H9 (cell line): ENCODE measurements around the gene ZFP42. TPM values are rescaled to one million over a fixed set of nuclear protein-coding genes. Genes with fewer than 3 reads are reported as not detected.
A peak's percentile ranks its signal among the peaks of the same experiment; 100 is the strongest.

ENCODE experiments used
- DNase-seq: peaks from one replicate; pipeline ENCODE4 v3.0.0-alpha.2; 2017
- H2AFZ ChIP-seq: one replicate; pipeline ENCODE4 v1.6.1; 2013; ENCODE audit warnings: mild to moderate bottlenecking, low read length, control low read depth, moderate library complexity
- H2AK5ac ChIP-seq: 2 replicates; pipeline ENCODE4 v1.6.1; 2013; ENCODE audit warnings: low read length, control low read depth, mixed read lengths; ENCODE audit not compliant: insufficient read length
- H2BK120ac ChIP-seq: one replicate; pipeline ENCODE4 v1.6.1; 2013; ENCODE audit warnings: low read depth, mild to moderate bottlenecking, low read length, control low read depth, inconsistent platforms; ENCODE audit not compliant: poor library complexity, severe bottlenecking
- H2BK12ac ChIP-seq: 2 replicates; pipeline ENCODE4 v1.6.1; 2013; ENCODE audit warnings: low read length, control low read depth, mixed read lengths, low read depth; ENCODE audit not compliant: insufficient read length
- H2BK15ac ChIP-seq: 2 replicates; pipeline ENCODE4 v1.6.1; 2013; ENCODE audit warnings: low read depth, low read length, control low read depth
- H2BK20ac ChIP-seq: one replicate; pipeline ENCODE4 v1.6.1; 2013; ENCODE audit warnings: low read depth, mild to moderate bottlenecking, low read length, control low read depth, inconsistent platforms; ENCODE audit not compliant: poor library complexity, severe bottlenecking
- H2BK5ac ChIP-seq: 2 replicates; pipeline ENCODE4 v1.6.1; 2013; ENCODE audit warnings: low read length, control low read depth, mixed read lengths; ENCODE audit not compliant: insufficient read length
- H3K14ac ChIP-seq: 2 replicates; pipeline ENCODE4 v1.6.1; 2013; ENCODE audit warnings: low read length, control low read depth; ENCODE audit not compliant: insufficient read depth
- H3K18ac ChIP-seq: 2 replicates; pipeline ENCODE4 v1.6.1; 2013; ENCODE audit warnings: low read depth, mild to moderate bottlenecking, mixed read lengths, low read length, control low read depth; ENCODE audit not compliant: insufficient read length
- H3K23ac ChIP-seq: 2 replicates; pipeline ENCODE4 v1.6.1; 2013; ENCODE audit warnings: low read length, control low read depth, mixed read lengths, low read depth; ENCODE audit not compliant: insufficient read length
- H3K23me2 ChIP-seq: 2 replicates; pipeline ENCODE4 v1.6.1; 2013; ENCODE audit warnings: low read depth, mild to moderate bottlenecking, mixed read lengths, low read length, control low read depth; ENCODE audit not compliant: insufficient read length, poor library complexity, severe bottlenecking
- H3K27ac ChIP-seq: 2 replicates; pipeline ENCODE4 v1.5.1; 2013; ENCODE audit warnings: low read length, control low read depth, mixed read lengths, low read depth; ENCODE audit not compliant: insufficient read length
- H3K27me3 ChIP-seq: 2 replicates; pipeline ENCODE4 v1.6.1; 2013; ENCODE audit warnings: low read length, control low read depth, inconsistent platforms; ENCODE audit not compliant: insufficient read depth
- H3K4ac ChIP-seq: 2 replicates; pipeline ENCODE4 v1.6.1; 2013; ENCODE audit warnings: low read depth, mild to moderate bottlenecking, control low read depth, inconsistent platforms, low read length, moderate library complexity
- H3K4me1 ChIP-seq: 2 replicates; pipeline ENCODE4 v1.6.1; 2013; ENCODE audit warnings: low read length, control low read depth, inconsistent platforms; ENCODE audit not compliant: insufficient read depth
- H3K4me2 ChIP-seq: 2 replicates; pipeline ENCODE4 v1.6.1; 2013; ENCODE audit warnings: low read length, control low read depth, mixed read lengths; ENCODE audit not compliant: insufficient read length, insufficient read depth
- H3K56ac ChIP-seq: 2 replicates; pipeline ENCODE4 v1.6.1; 2013; ENCODE audit warnings: low read depth, mild to moderate bottlenecking, mixed read lengths, low read length, control low read depth; ENCODE audit not compliant: insufficient read length
- H3K79me1 ChIP-seq: 2 replicates; pipeline ENCODE4 v1.6.1; 2013; ENCODE audit warnings: low read depth, mild to moderate bottlenecking, moderate library complexity, low read length, control low read depth, inconsistent platforms; ENCODE audit not compliant: insufficient read depth, poor library complexity, severe bottlenecking
- H3K79me2 ChIP-seq: 2 replicates; pipeline ENCODE4 v1.6.1; 2013; ENCODE audit warnings: low read length, control low read depth, inconsistent platforms; ENCODE audit not compliant: insufficient read depth
- H3K9ac ChIP-seq: 2 replicates; pipeline ENCODE4 v1.6.1; 2013; ENCODE audit warnings: low read length, control low read depth, mixed read lengths; ENCODE audit not compliant: insufficient read length; ENCODE audit errors: extremely low read depth
- H3K9me3 ChIP-seq: one replicate; pipeline ENCODE4 v1.6.1; 2013; ENCODE audit warnings: low read depth, low read length, inconsistent platforms; ENCODE audit not compliant: control insufficient read depth
- H3T11ph ChIP-seq: one replicate; pipeline ENCODE4 v1.6.1; 2013; ENCODE audit warnings: mild to moderate bottlenecking, low read length, control low read depth, inconsistent platforms
- H4K20me1 ChIP-seq: one replicate; pipeline ENCODE4 v1.6.1; 2013; ENCODE audit not compliant: control insufficient read depth, insufficient read length, insufficient read depth
- H4K5ac ChIP-seq: 2 replicates; pipeline ENCODE4 v1.6.1; 2013; ENCODE audit warnings: low read depth, mild to moderate bottlenecking, mixed read lengths, low read length, control low read depth; ENCODE audit not compliant: insufficient read length
- H4K8ac ChIP-seq: replicated peaks from 2 replicates; pipeline ENCODE4 v1.6.1; 2013; ENCODE audit warnings: low read length, control low read depth, mixed read lengths, low read depth; ENCODE audit not compliant: insufficient read length
- H4K91ac ChIP-seq: 2 replicates; pipeline ENCODE4 v1.6.1; 2013; ENCODE audit warnings: low read depth, mild to moderate bottlenecking, moderate library complexity, mixed read lengths, low read length, control low read depth; ENCODE audit not compliant: insufficient read length
- H3K27ac Mint-ChIP-seq, 3 experiments: 2 replicates in 2 of 3; 3 replicates in 1 of 3; pipeline ENCODE4 v1.8.0; 2020 to 2021; ENCODE audit warnings: mixed read lengths in 3 of 3, mild to moderate bottlenecking in 1 of 3, moderate library complexity in 1 of 3
- H3K27me3 Mint-ChIP-seq: 2 replicates; pipeline ENCODE4 v1.8.0; 2021; ENCODE audit warnings: low read depth, mild to moderate bottlenecking, moderate library complexity, mixed read lengths
- H3K36me3 Mint-ChIP-seq, 3 experiments: 2 replicates in 2 of 3; 3 replicates in 1 of 3; pipeline ENCODE4 v1.8.0; 2020 to 2021; ENCODE audit warnings: low read depth in 3 of 3, mixed read lengths in 3 of 3; ENCODE audit not compliant: insufficient read depth in 1 of 3
- H3K4me1 Mint-ChIP-seq, 2 experiments: 2 replicates each; pipeline ENCODE4 v1.8.0; 2020; ENCODE audit warnings: mixed read lengths in 2 of 2
- H3K4me3 Mint-ChIP-seq, 2 experiments: 2 replicates in 1 of 2; 3 replicates in 1 of 2; pipeline ENCODE4 v1.8.0; 2020 to 2021; ENCODE audit warnings: mild to moderate bottlenecking in 2 of 2, mixed read lengths in 2 of 2, moderate library complexity in 1 of 2
- H3K9me3 Mint-ChIP-seq, 2 experiments: 2 replicates in 1 of 2; 3 replicates in 1 of 2; pipeline ENCODE4 v1.8.0; 2020; ENCODE audit warnings: mild to moderate bottlenecking in 2 of 2, mixed read lengths in 2 of 2, moderate library complexity in 1 of 2
- WGBS: extraction: QIAGEN DNeasy Blood & Tissue Kit; methylation state at CpG from one replicate; pipeline ENCODE4 v1.1.7; 2013; ENCODE audit warnings: missing lambda C conversion rate, low lambda C conversion rate, mixed read lengths; ENCODE audit not compliant: insufficient read length; ENCODE audit errors: extremely low coverage; 5-methylcytosine and 5-hydroxymethylcytosine counted together
- total RNA-seq: library from RNA; stranded (reverse); gene quantifications from 2 replicates; pipeline ENCODE4 v1.2.1, GENCODE V29; 2021
- TF ChIP-seq, protein P1 (sequence below): fragments of 200-600 bp; sonication (generic); conservative IDR thresholded peaks from 3 replicates; pipeline ENCODE4 v1.8.0; 2021; ENCODE audit warnings: antibody characterized with exemption, mild to moderate bottlenecking

ZFP42 gene
- total RNA-seq, 1 experiment from 2014 or later: 193 TPM

DNA sequence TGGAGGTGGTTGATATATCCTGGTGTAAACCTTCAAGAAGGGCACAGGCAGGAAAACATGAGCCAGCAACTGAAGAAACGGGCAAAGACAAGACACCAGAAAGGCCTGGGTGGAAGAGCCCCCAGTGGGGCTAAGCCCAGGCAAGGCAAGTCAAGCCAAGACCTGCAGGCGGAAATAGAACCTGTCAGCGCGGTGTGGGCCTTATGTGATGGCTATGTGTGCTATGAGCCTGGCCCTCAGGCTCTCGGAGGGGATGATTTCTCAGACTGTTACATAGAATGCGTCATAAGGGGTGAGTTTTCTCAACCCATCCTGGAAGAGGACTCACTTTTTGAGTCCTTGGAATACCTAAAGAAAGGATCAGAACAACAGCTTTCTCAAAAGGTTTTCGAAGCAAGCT, 7.2 kb downstream of the ZFP42 start:
- Histone ChIP-seq H2AK5ac (no peak overlapping the region), H3K23ac (no peak overlapping the region), H3K14ac (no peak overlapping the region), H4K91ac (no peak overlapping the region), H2AFZ (no peak overlapping the region), H4K5ac (no peak overlapping the region), H2BK12ac (no peak overlapping the region), H3K9ac (no peak overlapping the region), H3K56ac (no peak overlapping the region), H2BK120ac (no peak overlapping the region), H3K4me2 (no peak overlapping the region), H2BK5ac (no peak overlapping the region), H3K27me3 (no peaks in the 10 kb centered on the region), H3K9me3 (no peaks in the 10 kb centered on the region), H3K18ac (no peak overlapping the region), H2BK20ac (no peak overlapping the region), H4K8ac (no peak overlapping the region), H3K79me2 (peaks cover 43% of the 10 kb centered on the region), H2BK15ac (no peak overlapping the region), H4K20me1 (peaks cover 3% of the 10 kb centered on the region), H3T11ph (no peak overlapping the region), H3K4me1 (peaks cover 2% of the 10 kb centered on the region; the same call in 1 of the 2 replicates), H3K4ac (no peak overlapping the region), H3K27ac (no peak overlapping the region), H3K79me1 (peaks cover 10% of the 10 kb centered on the region), H3K23me2 (peaks cover 3% of the 10 kb centered on the region)
- peak overlapping the region in 2 of 3 experiments; percentile 76 to 95; a peak in 2 of 7 replicates for H3K27ac Mint-ChIP-seq
- no peak overlapping the region for H3K4me3 Mint-ChIP-seq
- no peaks in the 10 kb centered on the region for H3K9me3 Mint-ChIP-seq
- TF ChIP-seq, protein P1, sequence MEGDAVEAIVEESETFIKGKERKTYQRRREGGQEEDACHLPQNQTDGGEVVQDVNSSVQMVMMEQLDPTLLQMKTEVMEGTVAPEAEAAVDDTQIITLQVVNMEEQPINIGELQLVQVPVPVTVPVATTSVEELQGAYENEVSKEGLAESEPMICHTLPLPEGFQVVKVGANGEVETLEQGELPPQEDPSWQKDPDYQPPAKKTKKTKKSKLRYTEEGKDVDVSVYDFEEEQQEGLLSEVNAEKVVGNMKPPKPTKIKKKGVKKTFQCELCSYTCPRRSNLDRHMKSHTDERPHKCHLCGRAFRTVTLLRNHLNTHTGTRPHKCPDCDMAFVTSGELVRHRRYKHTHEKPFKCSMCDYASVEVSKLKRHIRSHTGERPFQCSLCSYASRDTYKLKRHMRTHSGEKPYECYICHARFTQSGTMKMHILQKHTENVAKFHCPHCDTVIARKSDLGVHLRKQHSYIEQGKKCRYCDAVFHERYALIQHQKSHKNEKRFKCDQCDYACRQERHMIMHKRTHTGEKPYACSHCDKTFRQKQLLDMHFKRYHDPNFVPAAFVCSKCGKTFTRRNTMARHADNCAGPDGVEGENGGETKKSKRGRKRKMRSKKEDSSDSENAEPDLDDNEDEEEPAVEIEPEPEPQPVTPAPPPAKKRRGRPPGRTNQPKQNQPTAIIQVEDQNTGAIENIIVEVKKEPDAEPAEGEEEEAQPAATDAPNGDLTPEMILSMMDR: no peak
- no peak for DNase-seq
- no peaks in the 10 kb centered on the region for H3K27me3 Mint-ChIP-seq
- H3K4me1 Mint-ChIP-seq: peaks cover 40 to 48% of the 10 kb centered on the region in 2 experiments
- WGBS: no CpG with 5 or more reads among the region's 7 CpGs
- peaks cover 65 to 89% (median 75%) of the 10 kb centered on the region in 3 experiments for H3K36me3 Mint-ChIP-seq
